Neural cell (in vitro differentiated cells): ENCODE data around the gene ARHGAP10. TPM values are rescaled to one million over a fixed set of nuclear protein-coding genes. Genes with fewer than 3 reads are reported as not detected.

Experiments used
- H2AFZ ChIP-seq: fragments of 200-600, 300-800 bp; sonication (generic), shearing (Covaris generic); 2 replicates; pipeline ENCODE4 v1.6.0; 2014; ENCODE audit warnings: low read depth, mild to moderate bottlenecking, antibody characterized with exemption, low read length, moderate library complexity
- H3F3A ChIP-seq: fragments of 200-600 bp; shearing (Covaris generic); 2 replicates; pipeline ENCODE4 v1.6.1; 2016; ENCODE audit warnings: mild to moderate bottlenecking, moderate library complexity, mixed read lengths, antibody characterized with exemption, low read length; ENCODE audit not compliant: insufficient read depth, poor library complexity, severe bottlenecking
- H3K27ac ChIP-seq: fragments of 200-600, 300-800 bp; sonication (generic), shearing (Covaris generic); 2 replicates; pipeline ENCODE4 v1.5.1; 2014; ENCODE audit warnings: mild to moderate bottlenecking, low read length, moderate library complexity
- H3K27me3 ChIP-seq: fragments of 300-800, 200-600 bp; sonication (generic), shearing (Covaris generic); 2 replicates; pipeline ENCODE4 v1.6.0; 2014; ENCODE audit warnings: mild to moderate bottlenecking, low read depth, low read length, moderate library complexity; ENCODE audit not compliant: insufficient read depth
- H3K36me3 ChIP-seq: fragments of 300-800, 200-600 bp; sonication (generic), shearing (Covaris generic); 2 replicates; pipeline ENCODE4 v1.5.1; 2014; ENCODE audit warnings: mild to moderate bottlenecking, antibody characterized with exemption, low read length, moderate library complexity; ENCODE audit not compliant: insufficient read depth
- H3K4me2 ChIP-seq: fragments of 300-800, 200-600 bp; sonication (generic), shearing (Covaris generic); 2 replicates; pipeline ENCODE4 v1.6.0; 2014; ENCODE audit warnings: mild to moderate bottlenecking, low read length
- H3K4me3 ChIP-seq: fragments of 300-800, 200-600 bp; sonication (generic), shearing (Covaris generic); 2 replicates; pipeline ENCODE4 v1.5.1; 2014; ENCODE audit warnings: mild to moderate bottlenecking, low read length, moderate library complexity
- H3K79me2 ChIP-seq: fragments of 200-600 bp; shearing (Covaris generic); replicated peaks from 2 replicates; pipeline ENCODE4 v1.6.0; 2014; ENCODE audit warnings: mild to moderate bottlenecking, low read length, moderate library complexity; ENCODE audit not compliant: insufficient read depth
- H3K9ac ChIP-seq: fragments of 300-800, 200-600 bp; sonication (generic), shearing (Covaris generic); 2 replicates; pipeline ENCODE4 v1.6.1; 2016; ENCODE audit warnings: mild to moderate bottlenecking, low read length, mixed read lengths
- H3K9me2 ChIP-seq: fragments of 200-600 bp; shearing (Covaris generic); 2 replicates; pipeline ENCODE4 v1.6.1; 2016; ENCODE audit warnings: mild to moderate bottlenecking, low read length, mixed read lengths; ENCODE audit not compliant: insufficient read depth
- H3K9me3 ChIP-seq: fragments of 200-600, 300-800 bp; sonication (generic), shearing (Covaris generic); 2 replicates; pipeline ENCODE4 v1.6.1; 2016; ENCODE audit warnings: mild to moderate bottlenecking, mixed run types, low read length, moderate library complexity, mixed read lengths
- H4K20me1 ChIP-seq: fragments of 200-600 bp; shearing (Covaris generic); 2 replicates; pipeline ENCODE4 v1.6.1; 2016; ENCODE audit warnings: mild to moderate bottlenecking, mixed run types; ENCODE audit not compliant: insufficient read depth
- CTCF ChIP-seq: fragments of 450-650 bp; IDR thresholded peaks from 2 replicates; pipeline ENCODE4 v1.5.1; 2014; ENCODE audit warnings: antibody characterized with exemption, mild to moderate bottlenecking, moderate library complexity; ENCODE audit not compliant: poor library complexity, severe bottlenecking
- EP300 ChIP-seq: fragments of 450-650 bp; conservative IDR thresholded peaks from 2 replicates; pipeline ENCODE4 v1.6.1; 2014; ENCODE audit warnings: antibody characterized with exemption, mild to moderate bottlenecking, moderate library complexity; ENCODE audit not compliant: poor library complexity, severe bottlenecking
- EZH2 ChIP-seq: fragments of 200-600, 300-800 bp; shearing (Covaris generic), sonication (generic); IDR thresholded peaks from 2 replicates; pipeline ENCODE4 v1.6.1; 2014; ENCODE audit warnings: antibody characterized with exemption, low read length, borderline replicate concordance, mild to moderate bottlenecking; ENCODE audit not compliant: insufficient read depth, poor library complexity, severe bottlenecking
- MXI1 ChIP-seq: fragments of 450-650 bp; conservative IDR thresholded peaks from 2 replicates; pipeline ENCODE4 v1.6.1; 2014; ENCODE audit warnings: antibody characterized with exemption, mild to moderate bottlenecking; ENCODE audit not compliant: poor library complexity, severe bottlenecking
- POLR2AphosphoS5 ChIP-seq: IDR thresholded peaks from 2 replicates; pipeline ENCODE4 v1.6.1; 2012
- RAD21 ChIP-seq: fragments of 450-650 bp; conservative IDR thresholded peaks from 2 replicates; pipeline ENCODE4 v1.6.1; 2014; ENCODE audit warnings: antibody characterized with exemption, mild to moderate bottlenecking, moderate library complexity
- REST ChIP-seq: IDR thresholded peaks from 2 replicates; pipeline ENCODE4 v1.6.1; 2012; ENCODE audit warnings: borderline replicate concordance
- SMC3 ChIP-seq: fragments of 450-650 bp; conservative IDR thresholded peaks from 2 replicates; pipeline ENCODE4 v1.6.1; 2014; ENCODE audit warnings: antibody characterized with exemption, mild to moderate bottlenecking, moderate library complexity; ENCODE audit not compliant: poor library complexity
- TAF1 ChIP-seq: IDR thresholded peaks from 2 replicates; pipeline ENCODE4 v1.6.1; 2012; ENCODE audit warnings: low read depth
- polyA plus RNA-seq: library from polyadenylated mRNA; depleted of rRNA; stranded (reverse); fragments of >200 nt; gene quantifications from 2 replicates; pipeline ENCODE4 v1.2.3, GENCODE V29; 2014

Gene ARHGAP10
- polyA plus RNA-seq, 1 donor from 2014 or later = 1.2 TPM

- no peak overlapping the region for H3K9ac ChIP-seq
- H3K79me2 ChIP-seq = no peaks in the 10 kb centered on the region
- H3K4me2 ChIP-seq = no peak overlapping the region
- H3K36me3 ChIP-seq = no peaks in the 10 kb centered on the region
- no peak overlapping the region for H2AFZ ChIP-seq
- H4K20me1 ChIP-seq = no peaks in the 10 kb centered on the region
- no peaks in the 10 kb centered on the region for H3K9me2 ChIP-seq
- H3K27me3 ChIP-seq = no peaks in the 10 kb centered on the region
- H3K27ac ChIP-seq = no peak overlapping the region
- no peaks in the 10 kb centered on the region for H3K9me3 ChIP-seq
- H3K4me3 ChIP-seq = no peak overlapping the region
- no peaks in the 10 kb centered on the region for H3F3A ChIP-seq
- TF ChIP-seq EP300 (no peak), CTCF (no peak), POLR2AphosphoS5 (no peak), RAD21 (no peak), TAF1 (no peak), EZH2 (no peak), SMC3 (no peak)
Measured at GRCh38 chr4:148067301-148067916, 335.5 kb downstream of the ARHGAP10 start.

- H3K9me2 ChIP-seq = no peaks in the 10 kb centered on the region
- no peaks in the 10 kb centered on the region for H3K79me2 ChIP-seq
Measured at GRCh38 chr4:148068065-148068911, 336.4 kb downstream of the ARHGAP10 start.

More at GRCh38 chr4:148068065-148068911, 336.4 kb downstream of the ARHGAP10 start:
- H3K27ac ChIP-seq = no peak overlapping the region
- no peak overlapping the region for H3K4me2 ChIP-seq
- no peaks in the 10 kb centered on the region for H3K27me3 ChIP-seq
- H3K4me3 ChIP-seq = no peak overlapping the region
- H3K9ac ChIP-seq = no peak overlapping the region
- H3F3A ChIP-seq = no peaks in the 10 kb centered on the region
- H3K9me3 ChIP-seq = no peaks in the 10 kb centered on the region
- H4K20me1 ChIP-seq = no peaks in the 10 kb centered on the region
- no peaks in the 10 kb centered on the region for H3K36me3 ChIP-seq
- no peak for TF ChIP-seq MXI1
- no peak for TF ChIP-seq REST
- TF ChIP-seq SMC3 = no peak
- TF ChIP-seq EZH2 = no peak
- no peak for TF ChIP-seq RAD21
- TF ChIP-seq TAF1 = no peak
- no peak for TF ChIP-seq CTCF
- no peak for TF ChIP-seq EP300
- no peak for TF ChIP-seq POLR2AphosphoS5
- H2AFZ ChIP-seq = no peak overlapping the region
